Activated naive CD4-positive, alpha-beta T cell treated with Interleukin-2 at 50 U/mL for 16 hours (primary cell): Measurements from ENCODE around the gene EIF3CL.
"Not testable (repeated sequence)": the region's sequence is repeated elsewhere in the genome, so short reads cannot be mapped to it uniquely, and the experiment has no call there.

ENCODE experiments used
- DNase-seq: peaks from one replicate; pipeline ENCODE4 v3.0.0-alpha.2; 2020

Gene EIF3CL

DNA sequence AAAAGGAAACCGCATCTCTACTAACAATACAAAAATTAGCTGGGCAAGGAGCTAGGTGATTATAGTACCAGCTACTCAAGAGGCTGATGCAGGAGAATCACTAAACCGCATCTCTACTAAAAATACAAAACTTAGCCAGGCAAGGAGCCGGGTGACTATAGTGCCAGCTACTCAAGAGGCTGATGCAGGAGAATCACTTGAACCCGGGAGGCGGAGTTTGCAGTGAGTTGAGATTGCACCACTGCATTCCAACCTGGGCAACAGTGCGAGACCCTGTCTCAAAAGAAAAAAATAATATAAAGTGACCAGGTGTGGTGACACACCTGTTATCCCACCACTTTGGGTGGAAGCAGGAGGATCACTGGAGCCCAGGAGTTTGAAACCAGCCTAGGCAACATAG lies 65.4 kb downstream of the EIF3CL start:
- DNase-seq = not testable (repeated sequence)

DNA sequence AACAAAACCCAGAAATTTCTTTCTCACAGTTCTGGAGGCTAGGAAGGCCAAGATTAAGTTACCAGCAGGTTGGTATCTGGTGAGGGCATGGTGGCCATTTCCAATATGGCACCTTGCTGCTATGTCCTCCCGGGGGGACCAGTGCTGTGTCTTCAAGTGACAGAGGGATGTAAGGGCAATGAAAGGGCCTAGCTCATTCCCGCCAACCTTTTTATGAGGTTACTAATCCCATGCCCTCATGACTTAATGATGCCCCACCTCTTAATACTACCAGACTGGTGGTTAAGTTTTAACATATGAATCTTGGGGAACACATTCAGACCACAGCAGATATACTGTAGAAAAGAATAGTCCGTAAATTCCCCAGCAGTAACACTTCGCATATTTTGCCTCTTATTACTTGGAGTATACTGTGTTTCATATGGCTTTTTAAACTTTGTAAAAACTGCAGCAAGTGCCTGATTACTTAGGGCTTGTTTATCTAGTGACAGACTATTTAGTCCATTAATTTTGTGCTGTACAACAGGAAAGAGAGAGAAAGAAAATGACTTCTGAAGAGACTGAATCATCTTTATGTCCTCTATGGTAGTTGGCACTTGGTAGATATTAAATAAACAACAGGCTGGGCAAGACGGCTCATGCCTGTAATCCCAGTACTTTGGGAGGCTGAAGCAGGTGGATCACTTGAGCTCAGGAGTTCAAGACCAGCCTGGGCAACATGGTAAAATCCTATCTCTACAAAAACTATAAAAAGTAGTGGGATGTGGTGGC lies 66.5 kb downstream of the EIF3CL start:
- DNase-seq = not testable (repeated sequence)

DNA sequence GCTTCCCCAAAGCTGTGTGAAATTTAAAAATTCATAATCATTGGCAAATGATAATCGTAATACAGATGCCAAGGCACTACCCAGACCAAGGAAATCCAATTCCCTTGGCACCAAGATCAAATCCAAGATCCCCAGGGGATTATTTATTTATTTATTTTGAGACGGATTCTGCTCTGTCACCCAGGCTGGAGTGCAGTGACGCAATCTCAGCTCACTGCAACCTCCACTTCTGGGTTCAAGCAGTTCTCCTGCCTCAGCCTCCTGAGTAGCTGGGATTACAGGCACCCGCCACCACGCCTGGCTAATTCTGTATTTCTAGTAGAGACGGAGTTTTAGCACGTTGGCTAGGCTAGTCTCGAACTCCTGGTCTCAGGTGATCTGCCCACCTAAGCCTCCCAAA lies 68.0 kb downstream of the EIF3CL start:
- DNase-seq = not testable (repeated sequence)

DNA sequence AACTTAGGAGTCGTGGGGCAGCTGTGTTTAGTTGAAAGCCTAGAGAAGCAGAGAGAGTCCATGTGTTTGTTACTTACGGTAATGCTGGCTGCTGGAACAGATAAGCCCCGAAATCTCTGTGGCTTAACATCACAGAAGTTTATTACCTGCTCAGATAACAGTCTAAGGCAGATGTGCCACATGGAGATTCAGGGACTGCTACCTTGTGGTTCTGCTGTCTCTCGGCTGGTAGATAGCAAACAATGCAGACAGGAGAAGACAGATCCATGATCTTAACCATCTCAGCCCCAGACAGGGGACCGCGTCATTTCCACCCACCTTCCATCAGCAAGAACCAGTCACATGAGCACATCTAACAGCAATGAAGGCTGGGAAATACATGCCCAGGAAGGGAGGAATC lies 71.0 kb downstream of the EIF3CL start:
- DNase-seq = not testable (repeated sequence)

GRCh38 chr16:28330981-28331380 lies 72.7 kb downstream of the EIF3CL start:
- DNase-seq = not testable (repeated sequence)

DNA sequence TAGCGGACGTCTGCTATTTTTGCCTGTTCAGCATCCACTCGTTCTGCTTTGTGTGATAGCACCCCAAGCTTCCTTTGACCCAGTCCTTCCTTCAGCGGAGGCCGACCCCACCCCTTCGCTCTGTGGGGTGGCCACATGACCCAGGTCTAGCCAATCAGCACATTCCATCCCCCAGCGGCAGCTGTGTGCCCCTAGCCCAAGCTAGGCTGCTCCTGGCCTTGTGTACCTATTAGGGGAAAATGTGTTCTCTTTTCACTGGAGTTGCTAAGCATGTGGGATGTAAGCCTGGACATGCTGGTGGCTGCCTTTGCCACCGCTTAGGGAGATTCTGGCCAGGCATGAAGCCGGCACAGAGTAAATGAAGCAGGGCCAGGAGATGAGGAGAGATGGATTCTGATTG lies 73.4 kb downstream of the EIF3CL start:
- DNase-seq = not testable (repeated sequence)
